Mesodermal cell (in vitro differentiated cells): ENCODE measurements around the gene ZNF764.

Experiments used
- H3K27ac ChIP-seq: 2 replicates; pipeline ENCODE4 v1.7.0; 2013; ENCODE audit warnings: mild to moderate bottlenecking, low read depth, low read length, moderate library complexity; ENCODE audit not compliant: severe bottlenecking
- H3K36me3 ChIP-seq: 2 replicates; pipeline ENCODE4 v1.7.1; 2013; ENCODE audit warnings: mild to moderate bottlenecking, low read length, moderate library complexity; ENCODE audit not compliant: control insufficient read depth, insufficient read depth
- H3K4me1 ChIP-seq: one replicate; pipeline ENCODE4 v1.7.1; 2013; ENCODE audit warnings: mild to moderate bottlenecking, low read length; ENCODE audit not compliant: insufficient read depth, control insufficient read depth, poor library complexity, severe bottlenecking
- H3K4me3 ChIP-seq: 2 replicates; pipeline ENCODE4 v1.7.0; 2013; ENCODE audit warnings: low read length, control low read depth, mild to moderate bottlenecking; ENCODE audit not compliant: insufficient read depth, poor library complexity, severe bottlenecking; ENCODE audit errors: extremely low read depth
- H3K9me3 ChIP-seq: 2 replicates; pipeline ENCODE4 v1.7.1; 2013; ENCODE audit warnings: mild to moderate bottlenecking, low read length, moderate library complexity; ENCODE audit not compliant: control insufficient read depth
- WGBS, 2 experiments: methylation state at CpG; one replicate each; pipeline ENCODE4 v1.1.5; 2013; ENCODE audit warnings: missing lambda C conversion rate in 2 of 2; ENCODE audit not compliant: insufficient coverage in 2 of 2; 5-methylcytosine and 5-hydroxymethylcytosine counted together

Gene ZNF764

GRCh38 chr16:30533748-30534367 lies 24.3 kb downstream of the ZNF764 start:
- Histone ChIP-seq H3K4me3 (peak overlapping the region; percentile 56), H3K27ac (peak overlapping the region; percentile 29), H3K4me1 (peaks cover 12% of the 10 kb centered on the region), H3K9me3 (no peaks in the 10 kb centered on the region), H3K36me3 (peaks cover 30% of the 10 kb centered on the region)
- WGBS, 2 experiments: 25 to 40% methylated on average over 17 to 21 of the region's 29 CpGs

DNA sequence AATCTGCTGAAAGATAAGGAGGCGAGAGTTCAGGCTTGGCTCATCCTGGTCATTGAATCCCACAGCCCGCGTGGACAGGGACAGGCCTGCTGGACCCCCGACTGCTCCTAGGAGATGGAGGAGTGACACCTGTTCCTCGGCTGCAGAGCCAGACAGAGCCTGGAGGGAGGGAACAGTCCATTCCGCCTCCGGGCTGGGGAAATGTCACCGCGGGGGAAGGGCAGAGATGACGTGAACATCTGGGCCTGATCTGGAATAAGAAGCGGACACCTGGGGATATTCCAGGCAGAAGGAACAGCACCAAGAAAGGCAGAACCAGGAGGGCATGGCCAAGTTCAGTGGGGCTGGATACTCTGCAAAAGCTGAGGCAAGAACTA lies 25.0 kb downstream of the ZNF764 start:
- Histone ChIP-seq H3K36me3 (peaks cover 30% of the 10 kb centered on the region), H3K9me3 (no peaks in the 10 kb centered on the region), H3K4me1 (peaks cover 12% of the 10 kb centered on the region), H3K27ac (no peak overlapping the region), H3K4me3 (no peak overlapping the region)
- WGBS, 2 experiments: 85 to 90% methylated on average over 11 of the region's 11 CpGs

GRCh38 chr16:30532285-30533145 lies 25.7 kb downstream of the ZNF764 start:
- H3K27ac ChIP-seq: no peak overlapping the region
- H3K4me3 ChIP-seq: no peak overlapping the region
- no peaks in the 10 kb centered on the region for H3K9me3 ChIP-seq
- WGBS, 2 experiments: 96 to 97% methylated on average over 47 to 53 of the region's 57 CpGs
- peaks cover 17% of the 10 kb centered on the region for H3K4me1 ChIP-seq
- peaks cover 30% of the 10 kb centered on the region for H3K36me3 ChIP-seq

GRCh38 chr16:30530163-30531037 lies 27.8 kb downstream of the ZNF764 start:
- no peaks in the 10 kb centered on the region for H3K9me3 ChIP-seq
- 96 to 100% methylated on average over 6 to 7 of the region's 13 CpGs for WGBS, 2 experiments

GRCh38 chr16:30528799-30529457 lies 29.2 kb downstream of the ZNF764 start:
- peaks cover 34% of the 10 kb centered on the region for H3K36me3 ChIP-seq
- no peaks in the 10 kb centered on the region for H3K9me3 ChIP-seq
- no peak overlapping the region for H3K27ac ChIP-seq
- H3K4me3 ChIP-seq: no peak overlapping the region
- 90 to 98% methylated on average over 4 of the region's 4 CpGs for WGBS, 2 experiments
- peaks cover 16% of the 10 kb centered on the region for H3K4me1 ChIP-seq

More at GRCh38 chr16:30530163-30531037, 27.8 kb downstream of the ZNF764 start:
- Histone ChIP-seq H3K27ac (no peak overlapping the region), H3K4me1 (peaks cover 16% of the 10 kb centered on the region), H3K36me3 (peaks cover 25% of the 10 kb centered on the region), H3K4me3 (no peak overlapping the region)

- Histone ChIP-seq H3K27ac (peak overlapping the region; percentile 72), H3K36me3 (peaks cover 30% of the 10 kb centered on the region), H3K9me3 (no peaks in the 10 kb centered on the region), H3K4me1 (peaks cover 7% of the 10 kb centered on the region), H3K4me3 (no peak overlapping the region)
- WGBS, 2 experiments: 49 to 57% methylated on average over 10 to 13 of the region's 14 CpGs
Observed at GRCh38 chr16:30527635-30528178, 30.5 kb downstream of the ZNF764 start.

DNA sequence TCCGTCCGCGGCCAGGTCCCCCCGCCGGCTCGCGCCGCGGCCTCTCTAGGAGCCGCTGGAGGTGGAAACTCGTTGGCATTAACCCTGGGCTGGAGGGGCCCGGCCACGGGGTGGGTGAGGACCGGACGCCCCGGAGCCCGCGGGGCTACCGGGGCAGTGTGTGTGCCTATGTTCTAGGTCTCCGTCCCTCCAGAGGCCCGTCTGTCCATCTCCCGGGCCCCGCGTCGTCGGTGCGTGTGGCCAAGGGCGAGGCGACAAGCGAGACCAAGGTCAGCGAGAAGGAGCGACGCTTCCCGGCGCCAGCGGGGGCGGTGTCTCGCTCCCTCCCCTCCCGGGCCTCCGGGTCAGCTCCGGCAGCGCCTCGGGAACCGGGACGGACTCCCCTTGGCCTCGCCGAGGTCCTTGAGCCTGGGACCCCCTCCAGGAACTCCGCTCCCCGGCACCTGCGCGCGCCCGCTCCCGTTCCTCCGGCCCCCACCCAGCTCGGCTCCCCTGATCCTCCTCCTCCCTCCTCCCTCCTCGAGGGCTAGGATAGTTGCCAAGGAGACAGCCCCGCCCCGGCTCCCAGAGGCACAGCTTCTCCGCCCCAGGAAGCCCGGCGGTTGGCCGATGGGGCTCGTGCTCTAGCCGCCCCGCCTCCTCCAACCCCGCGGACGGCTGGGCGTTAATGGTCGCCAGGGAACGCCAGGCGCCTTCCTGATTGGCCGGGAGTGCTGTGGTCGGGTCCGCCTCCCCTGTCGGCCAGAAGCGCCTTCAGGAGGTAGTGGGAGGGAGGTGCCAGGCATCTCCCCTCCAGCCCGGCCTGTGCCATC lies 31.1 kb downstream of the ZNF764 start:
- Histone ChIP-seq H3K9me3 (no peaks in the 10 kb centered on the region), H3K4me1 (peaks cover 7% of the 10 kb centered on the region), H3K4me3 (peak overlapping the region; percentile 70), H3K36me3 (peaks cover 23% of the 10 kb centered on the region), H3K27ac (peak overlapping the region; percentile 87)
- WGBS, 2 experiments: 0% methylated on average over 49 to 59 of the region's 79 CpGs

GRCh38 chr16:30526137-30526822 lies 31.9 kb downstream of the ZNF764 start, which contains the start of gene ZNF768:
Gene ZNF768 (minus strand): TSS chr16:30526566. CDS start chr16:30526413, 153 bp downstream.
- Histone ChIP-seq H3K4me1 (peaks cover 7% of the 10 kb centered on the region), H3K27ac (peak within 1 kb of the TSS; percentile 87), H3K9me3 (no peaks in the 10 kb centered on the region), H3K36me3 (peaks cover 19% of the 10 kb centered on the region), H3K4me3 (peak within 1 kb of the TSS; percentile 70)
- 0 to 1% methylated on average over 43 to 46 of the region's 73 CpGs for WGBS, 2 experiments

DNA sequence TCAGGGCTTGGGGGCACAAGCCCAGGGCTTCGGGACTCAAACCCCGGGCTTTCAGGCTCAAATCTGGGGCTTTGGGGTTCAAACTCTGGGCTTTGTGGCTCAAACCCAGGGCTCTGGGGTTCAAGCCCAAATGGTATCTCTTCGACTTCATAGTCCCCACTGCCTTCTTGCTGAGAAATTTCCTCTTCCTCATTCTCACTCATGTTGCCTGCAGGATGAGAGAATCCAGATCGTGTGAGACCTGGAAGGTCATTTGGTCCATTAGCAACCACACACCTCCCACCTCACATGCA lies 32.4 kb downstream of the ZNF764 start:
- H3K27ac ChIP-seq: no peak overlapping the region
- 67 to 78% methylated on average over 3 to 4 of the region's 4 CpGs for WGBS, 2 experiments

More for the DNA sequence above, 32.4 kb downstream of the ZNF764 start:
- peaks cover 14% of the 10 kb centered on the region for H3K36me3 ChIP-seq
- H3K4me3 ChIP-seq: peak overlapping the region; percentile 70
- no peaks in the 10 kb centered on the region for H3K9me3 ChIP-seq
- peaks cover 7% of the 10 kb centered on the region for H3K4me1 ChIP-seq
